Loucy (cell line): ENCODE measurements around the gene CYTH1.

Experiments used
- EZH2phosphoT487 ChIP-seq: fragments of 200-600 bp; IDR thresholded peaks from 2 replicates; pipeline ENCODE4 v1.6.1; 2018; ENCODE audit warnings: antibody characterized with exemption, mild to moderate bottlenecking, moderate library complexity, borderline replicate concordance
- TF ChIP-seq, protein P1 (sequence below): fragments of 200-600 bp; sonication (generic); conservative IDR thresholded peaks from 2 replicates; pipeline ENCODE4 v1.5.1; 2014; ENCODE audit warnings: mild to moderate bottlenecking, antibody characterized with exemption, low read length

DNA sequence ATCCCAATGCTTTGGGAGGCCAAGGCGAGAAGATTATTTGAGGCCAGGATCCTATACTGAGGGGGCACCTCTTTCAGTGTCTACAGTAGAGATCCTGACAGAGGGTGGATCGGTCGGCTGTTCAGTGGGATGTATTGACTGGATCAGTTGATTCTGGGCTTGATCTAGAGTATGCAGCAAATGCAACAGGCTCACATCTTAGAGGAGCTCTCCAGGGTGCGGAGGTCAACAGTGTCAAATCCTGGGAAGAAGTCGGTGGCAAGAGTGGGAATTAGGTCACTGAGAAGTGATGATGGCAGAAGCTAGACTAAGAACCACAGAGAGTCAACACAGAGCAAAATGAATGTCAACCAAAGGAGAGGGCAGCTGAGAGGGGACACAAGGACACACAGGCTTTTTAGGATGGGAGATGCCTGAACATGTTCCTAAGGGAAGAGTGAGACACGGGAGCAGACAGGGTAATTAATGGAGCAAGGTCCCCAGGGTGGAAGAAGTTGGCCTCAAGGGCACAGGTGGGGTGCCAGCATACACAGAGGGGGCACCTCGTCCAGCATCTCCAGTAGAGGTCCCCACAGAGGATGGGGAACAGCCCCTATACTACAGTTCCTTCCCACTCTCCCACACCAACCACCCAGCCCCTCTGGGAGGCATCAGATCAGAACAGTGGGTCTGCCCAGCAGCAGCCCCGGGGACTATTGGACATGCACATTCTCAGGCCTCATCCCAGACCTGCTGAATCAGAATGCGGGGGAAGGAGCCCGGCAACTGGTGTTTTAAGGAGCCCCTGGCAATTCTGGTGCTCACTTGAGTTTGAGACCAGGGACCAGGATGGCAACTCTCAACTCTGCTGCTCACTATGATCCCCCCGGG, 10.0 kb upstream of the CYTH1 start:
- TF ChIP-seq, protein P1, sequence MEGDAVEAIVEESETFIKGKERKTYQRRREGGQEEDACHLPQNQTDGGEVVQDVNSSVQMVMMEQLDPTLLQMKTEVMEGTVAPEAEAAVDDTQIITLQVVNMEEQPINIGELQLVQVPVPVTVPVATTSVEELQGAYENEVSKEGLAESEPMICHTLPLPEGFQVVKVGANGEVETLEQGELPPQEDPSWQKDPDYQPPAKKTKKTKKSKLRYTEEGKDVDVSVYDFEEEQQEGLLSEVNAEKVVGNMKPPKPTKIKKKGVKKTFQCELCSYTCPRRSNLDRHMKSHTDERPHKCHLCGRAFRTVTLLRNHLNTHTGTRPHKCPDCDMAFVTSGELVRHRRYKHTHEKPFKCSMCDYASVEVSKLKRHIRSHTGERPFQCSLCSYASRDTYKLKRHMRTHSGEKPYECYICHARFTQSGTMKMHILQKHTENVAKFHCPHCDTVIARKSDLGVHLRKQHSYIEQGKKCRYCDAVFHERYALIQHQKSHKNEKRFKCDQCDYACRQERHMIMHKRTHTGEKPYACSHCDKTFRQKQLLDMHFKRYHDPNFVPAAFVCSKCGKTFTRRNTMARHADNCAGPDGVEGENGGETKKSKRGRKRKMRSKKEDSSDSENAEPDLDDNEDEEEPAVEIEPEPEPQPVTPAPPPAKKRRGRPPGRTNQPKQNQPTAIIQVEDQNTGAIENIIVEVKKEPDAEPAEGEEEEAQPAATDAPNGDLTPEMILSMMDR, result peak; percentile 23
- no peak for TF ChIP-seq EZH2phosphoT487
